Brain microvascular endothelial cell (primary cell): Measurements from ENCODE around the gene CD8A.

Experiments used
- DNase-seq: peaks from one replicate; pipeline ENCODE4 v3.0.0-alpha.2; 2020
- H3K27ac ChIP-seq: fragments of 250-450 bp; sonication (Bioruptor Pico); 2 replicates; pipeline ENCODE4 v1.5.1; 2020; ENCODE audit warnings: mild to moderate bottlenecking, moderate library complexity
- H3K27me3 ChIP-seq: fragments of 250-450 bp; sonication (Bioruptor Pico); replicated peaks from 2 replicates; pipeline ENCODE4 v1.5.1; 2020; ENCODE audit warnings: mild to moderate bottlenecking
- H3K36me3 ChIP-seq: fragments of 250-450 bp; sonication (Bioruptor Pico); replicated peaks from 2 replicates; pipeline ENCODE4 v1.5.1; 2020; ENCODE audit warnings: mild to moderate bottlenecking
- H3K4me3 ChIP-seq: 2 replicates; pipeline ENCODE4 v1.5.1; 2011; ENCODE audit warnings: low read depth, mild to moderate bottlenecking, control low read depth, low read length, moderate library complexity
- in situ Hi-C: cut with HindIII; loops from 2 replicates; pipeline ENCODE4 v1.10.0; 2017; ENCODE audit warnings: low sequenced_read_pairs, low pct_ligation_motif_present
- TF ChIP-seq, protein P1 (sequence below): IDR thresholded peaks from 2 replicates; pipeline ENCODE4 v1.5.1; 2011; ENCODE audit warnings: low read depth, mild to moderate bottlenecking, moderate library complexity, low read length, control low read depth, inconsistent platforms; ENCODE audit errors: missing control alignments

The CD8A gene

DNA sequence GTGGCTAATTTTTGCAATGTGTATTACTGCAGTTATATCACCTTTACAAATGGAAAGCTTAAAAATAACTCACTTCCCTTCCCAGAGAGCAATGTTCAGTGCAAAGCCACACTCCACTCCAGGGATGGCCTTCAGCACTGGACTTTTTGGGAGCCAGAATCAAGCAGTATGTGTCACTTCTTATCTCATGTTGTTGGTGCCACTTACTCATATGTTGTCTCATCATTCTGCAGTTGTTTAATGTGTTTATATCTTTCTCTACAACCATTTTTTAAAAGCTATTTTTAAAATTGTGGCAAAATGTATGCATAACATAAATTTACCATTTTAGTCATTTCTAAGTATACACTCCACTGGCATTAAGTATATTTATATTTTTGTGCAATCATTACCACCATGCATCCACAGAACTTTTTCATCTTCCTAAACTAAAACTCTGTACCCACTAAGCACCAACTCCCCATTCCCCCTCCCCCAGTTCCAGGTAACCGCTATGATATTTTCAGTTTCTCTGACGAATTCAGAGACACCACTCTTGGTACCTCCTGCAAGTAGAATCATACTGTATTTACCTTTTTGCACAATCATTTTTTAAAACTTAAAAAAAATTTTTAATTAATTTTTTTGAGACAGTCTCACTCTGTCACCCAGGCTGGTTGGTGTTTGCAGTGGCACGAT is 32.1 kb upstream of the CD8A start:
- Histone ChIP-seq H3K4me3 (no peak overlapping the region), H3K36me3 (no peaks in the 10 kb centered on the region), H3K27ac (no peak overlapping the region), H3K27me3 (no peaks in the 10 kb centered on the region)
- in situ Hi-C loops, result no loop called here
- TF ChIP-seq, protein P1, sequence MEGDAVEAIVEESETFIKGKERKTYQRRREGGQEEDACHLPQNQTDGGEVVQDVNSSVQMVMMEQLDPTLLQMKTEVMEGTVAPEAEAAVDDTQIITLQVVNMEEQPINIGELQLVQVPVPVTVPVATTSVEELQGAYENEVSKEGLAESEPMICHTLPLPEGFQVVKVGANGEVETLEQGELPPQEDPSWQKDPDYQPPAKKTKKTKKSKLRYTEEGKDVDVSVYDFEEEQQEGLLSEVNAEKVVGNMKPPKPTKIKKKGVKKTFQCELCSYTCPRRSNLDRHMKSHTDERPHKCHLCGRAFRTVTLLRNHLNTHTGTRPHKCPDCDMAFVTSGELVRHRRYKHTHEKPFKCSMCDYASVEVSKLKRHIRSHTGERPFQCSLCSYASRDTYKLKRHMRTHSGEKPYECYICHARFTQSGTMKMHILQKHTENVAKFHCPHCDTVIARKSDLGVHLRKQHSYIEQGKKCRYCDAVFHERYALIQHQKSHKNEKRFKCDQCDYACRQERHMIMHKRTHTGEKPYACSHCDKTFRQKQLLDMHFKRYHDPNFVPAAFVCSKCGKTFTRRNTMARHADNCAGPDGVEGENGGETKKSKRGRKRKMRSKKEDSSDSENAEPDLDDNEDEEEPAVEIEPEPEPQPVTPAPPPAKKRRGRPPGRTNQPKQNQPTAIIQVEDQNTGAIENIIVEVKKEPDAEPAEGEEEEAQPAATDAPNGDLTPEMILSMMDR, result no peak
- no peak for DNase-seq

DNA sequence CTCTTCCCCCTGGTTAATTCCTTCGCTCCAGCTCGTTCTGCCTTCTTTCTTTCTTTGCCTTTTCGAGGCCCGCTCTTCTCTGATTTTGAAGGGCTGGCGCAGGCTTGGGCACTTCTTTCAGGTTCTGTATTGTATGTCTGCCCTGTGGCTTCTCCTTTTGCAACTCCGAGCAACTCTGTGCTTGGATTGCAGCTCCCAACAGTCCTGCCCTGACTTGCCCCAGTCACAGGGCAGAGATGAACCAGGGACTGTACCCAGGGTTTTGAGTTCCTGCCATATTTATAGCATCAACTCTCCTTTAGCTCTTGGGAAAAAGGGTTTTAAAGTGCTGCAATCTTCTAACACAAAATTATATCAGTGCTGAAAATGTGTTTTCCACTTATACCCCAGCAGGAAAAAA is 31.1 kb upstream of the CD8A start:
- Histone ChIP-seq H3K4me3 (no peak overlapping the region), H3K27me3 (no peaks in the 10 kb centered on the region), H3K36me3 (no peaks in the 10 kb centered on the region), H3K27ac (no peak overlapping the region)
- no peak for DNase-seq
- in situ Hi-C loops, result no loop called here
- TF ChIP-seq, protein P1, result no peak

DNA sequence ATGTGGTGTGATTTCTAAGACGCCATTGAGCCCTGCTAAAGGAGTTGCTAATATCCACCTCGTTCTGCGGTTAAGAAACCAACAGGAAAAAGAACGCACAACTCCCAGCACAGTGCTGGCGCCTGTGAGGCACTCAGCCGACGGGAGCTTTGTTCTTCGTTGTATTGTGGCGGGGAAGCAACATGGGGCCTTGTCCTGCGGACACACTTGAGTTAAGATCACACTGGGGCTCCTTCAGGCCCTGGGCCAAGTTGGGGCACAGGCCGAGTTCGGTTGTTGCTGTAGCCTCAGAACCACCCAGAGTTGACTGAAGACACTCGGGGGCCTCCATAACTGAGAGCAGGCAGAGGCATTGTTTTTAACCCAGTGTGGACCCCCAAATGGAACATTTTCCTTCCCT is 30.6 kb upstream of the CD8A start:
- Histone ChIP-seq H3K4me3 (no peak overlapping the region), H3K27ac (no peak overlapping the region), H3K27me3 (no peaks in the 10 kb centered on the region), H3K36me3 (no peaks in the 10 kb centered on the region)
- in situ Hi-C loops, result no loop called here
- DNase-seq, result no peak
- TF ChIP-seq, protein P1, result no peak

DNA sequence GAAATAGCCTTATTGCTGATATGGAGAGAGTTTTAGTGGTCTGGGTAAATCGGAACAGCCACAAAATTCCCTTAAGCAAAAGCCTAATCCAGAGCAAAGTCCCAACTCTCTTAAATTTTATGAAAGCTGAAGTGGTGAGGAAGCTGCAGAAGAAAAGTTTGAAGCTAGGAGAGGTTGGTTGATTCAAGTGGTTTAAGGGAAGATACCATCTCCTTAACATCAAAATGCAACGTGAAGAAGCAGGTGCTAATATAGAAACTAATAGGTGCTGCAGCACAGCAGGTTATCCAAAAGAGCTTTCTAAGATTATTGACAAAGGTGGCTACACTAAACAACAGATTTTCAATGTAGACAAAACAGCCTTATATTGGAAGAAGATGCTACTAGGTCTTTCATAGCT is 28.2 kb upstream of the CD8A start:
- TF ChIP-seq, protein P1, result no peak
- no peak for DNase-seq
- in situ Hi-C loops, result no loop called here
- no peak overlapping the region for H3K4me3 ChIP-seq
- no peak overlapping the region for H3K27ac ChIP-seq
- no peaks in the 10 kb centered on the region for H3K36me3 ChIP-seq
- no peaks in the 10 kb centered on the region for H3K27me3 ChIP-seq

DNA sequence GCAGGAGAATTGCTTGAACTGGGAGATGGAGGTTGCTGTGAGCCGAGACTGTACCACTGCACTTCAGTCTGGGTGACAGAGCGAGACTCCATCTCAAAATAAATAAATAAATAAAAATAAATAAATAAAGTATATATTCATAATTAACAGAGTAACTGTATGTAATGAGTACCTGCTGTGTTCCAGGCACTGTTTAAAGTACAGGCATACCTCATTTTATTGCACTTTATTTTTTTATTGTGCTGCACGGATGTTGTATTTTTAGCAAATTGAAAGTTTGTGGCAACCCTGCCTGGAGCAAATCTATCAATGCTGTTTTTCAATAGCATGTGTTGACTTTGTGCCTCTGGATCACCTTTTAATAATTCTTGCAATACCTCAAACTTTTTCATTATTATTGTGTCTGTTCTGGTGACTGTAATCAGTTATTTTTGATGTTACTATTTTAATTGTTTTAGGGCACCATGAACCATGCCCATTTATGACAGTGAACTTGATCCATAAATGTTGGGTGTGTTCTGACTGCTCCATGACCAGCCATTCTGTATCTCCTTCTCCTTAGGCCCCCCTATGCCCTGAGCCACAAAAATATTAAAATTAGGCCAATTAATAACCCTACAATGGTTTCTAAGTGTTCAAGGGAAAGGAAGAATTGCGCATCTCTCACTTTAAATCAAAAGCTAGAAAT is 27.5 kb upstream of the CD8A start:
- DNase-seq, result no peak
- in situ Hi-C loops, result no loop called here
- H3K4me3 ChIP-seq, result no peak overlapping the region
- TF ChIP-seq, protein P1, result no peak
- H3K27me3 ChIP-seq, result no peaks in the 10 kb centered on the region
- H3K36me3 ChIP-seq, result no peaks in the 10 kb centered on the region
- no peak overlapping the region for H3K27ac ChIP-seq
